NAMALWA (cell line): ENCODE data around the gene ZNG1A.
"Not testable (repeated sequence)": the region's sequence is repeated elsewhere in the genome, so short reads cannot be mapped to it uniquely, and the experiment has no call there.

Experiments used
- DNase-seq: peaks from one replicate; pipeline ENCODE4 v3.0.0-alpha.2; 2015; ENCODE audit warnings: low spot score

The ZNG1A gene

DNA sequence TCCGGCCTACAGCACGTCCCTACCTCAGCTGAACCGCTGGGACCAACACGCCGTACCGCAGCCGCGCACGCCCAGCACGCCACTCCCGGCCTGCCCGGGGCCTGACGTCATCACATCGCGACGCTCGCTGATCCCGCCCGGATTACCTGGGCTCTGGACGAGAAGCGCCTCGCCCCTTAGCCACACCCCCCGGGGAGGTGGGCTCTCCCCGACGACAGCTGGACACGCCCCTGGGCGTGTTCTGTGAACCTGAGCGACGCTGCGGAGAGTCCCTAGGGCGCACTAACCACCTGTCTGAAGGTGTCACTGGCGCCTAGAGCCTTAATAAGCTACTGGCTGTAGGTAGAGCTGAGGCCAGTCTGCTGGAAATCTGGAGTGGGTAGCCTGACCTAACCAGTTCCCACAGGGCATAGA, at the start of gene ZNG1A:
Gene ZNG1A, minus strand, starts transcription at position 87 of the 414 bp plus-strand sequence. CDS start 87 bp downstream, outside the sequence.
- peak; percentile 89 for DNase-seq

DNA sequence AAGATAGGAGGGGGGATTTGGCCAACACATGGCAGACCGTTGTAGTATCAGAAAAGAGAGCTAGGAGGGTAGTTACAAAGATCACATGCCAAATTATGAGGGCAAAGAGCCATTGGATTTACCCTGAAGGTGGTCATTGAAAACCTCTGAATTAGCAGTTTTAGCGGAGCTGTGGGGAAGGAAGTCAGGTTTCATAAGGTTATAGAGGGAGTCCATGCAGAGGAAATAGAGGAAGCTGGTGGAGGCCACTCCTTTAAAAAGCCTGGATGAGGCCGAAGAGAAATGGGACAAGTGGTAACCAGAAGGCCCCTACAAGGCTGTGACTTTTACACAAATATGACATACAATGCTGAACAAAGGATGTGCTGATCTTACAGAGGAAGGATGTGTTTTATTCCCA, 49.0 kb upstream of the ZNG1A start:
- no peak for DNase-seq

DNA sequence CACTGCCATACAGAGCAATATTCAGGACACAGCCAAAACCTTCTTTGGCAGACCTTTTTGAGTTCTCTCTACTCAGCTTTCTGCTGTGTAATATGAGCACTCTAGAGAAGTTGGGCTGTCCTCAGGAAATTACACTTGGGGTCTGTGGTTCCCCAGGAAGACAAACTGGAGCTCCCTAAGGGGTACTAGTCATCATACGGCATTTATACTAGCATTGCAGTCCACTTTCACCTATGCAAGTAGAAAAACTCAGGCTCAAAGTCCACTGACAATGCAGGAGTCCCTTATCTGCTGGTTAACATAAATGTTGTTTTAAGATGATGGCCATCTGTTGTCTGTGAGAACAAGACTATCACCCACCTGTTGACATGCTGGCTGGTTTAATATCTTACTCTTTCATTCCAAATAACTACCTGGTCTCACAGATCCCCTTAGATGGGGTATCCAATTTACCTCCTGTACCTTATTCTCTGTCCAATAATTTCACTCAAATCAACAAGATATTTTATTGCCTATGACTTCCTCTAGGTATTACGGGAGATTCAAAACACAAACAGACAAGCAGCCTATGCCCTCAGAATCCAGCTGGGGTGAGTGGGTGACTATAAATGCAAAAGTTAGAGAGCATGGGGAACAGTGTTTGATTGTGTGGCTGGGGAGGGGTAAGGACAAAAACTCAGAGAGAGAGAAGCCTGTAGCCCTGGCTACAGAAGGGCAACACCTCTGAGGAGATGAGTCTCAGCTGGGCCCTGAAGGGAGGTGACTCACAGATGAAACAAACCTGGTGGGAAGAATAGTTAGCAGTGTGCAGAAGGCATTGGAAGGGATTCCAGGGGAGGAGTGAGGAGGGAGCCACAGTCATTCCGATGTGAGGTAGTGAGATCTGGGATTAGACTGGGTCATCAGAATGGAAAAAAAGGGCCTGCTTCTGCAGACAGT, 46.0 kb upstream of the ZNG1A start:
- no peak for DNase-seq

DNA sequence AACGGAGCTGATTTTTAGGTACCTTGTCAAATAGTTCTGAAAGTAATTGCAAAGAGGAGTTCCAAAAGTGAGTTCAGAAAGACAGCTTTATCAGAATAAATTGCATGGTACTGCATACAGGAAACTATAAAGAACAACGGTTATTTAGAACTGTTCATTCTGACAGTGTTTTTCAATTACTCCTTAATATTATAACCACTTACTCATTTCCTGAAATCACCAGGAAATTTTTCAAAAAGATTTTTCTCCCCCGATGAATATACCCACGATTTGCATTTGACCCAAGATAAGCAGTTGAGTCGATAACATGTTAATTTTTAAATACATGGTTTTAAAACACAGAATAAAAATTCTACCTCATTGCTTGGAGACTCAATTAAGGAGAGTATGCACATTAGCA, 45.2 kb upstream of the ZNG1A start:
- no peak for DNase-seq

DNA sequence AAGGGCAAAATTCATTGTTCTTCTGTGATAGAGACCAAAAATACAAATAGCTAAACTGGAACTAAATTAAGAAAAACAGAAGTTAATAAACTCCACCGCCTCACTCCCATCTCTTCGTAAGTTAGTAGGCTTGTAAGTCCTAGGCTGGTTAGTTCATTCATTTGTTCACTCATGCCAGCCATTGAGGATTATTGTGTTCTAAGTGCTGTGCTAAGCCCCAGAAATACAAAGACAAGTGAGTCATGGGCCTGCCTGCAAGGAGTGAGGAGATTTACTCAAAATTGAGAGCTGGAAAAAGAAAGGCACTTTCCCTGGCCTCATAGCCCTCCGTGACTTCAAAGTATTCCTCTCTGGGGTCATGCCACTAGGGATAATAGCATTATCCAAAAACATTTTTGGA, 44.3 kb upstream of the ZNG1A start:
- no peak for DNase-seq

DNA sequence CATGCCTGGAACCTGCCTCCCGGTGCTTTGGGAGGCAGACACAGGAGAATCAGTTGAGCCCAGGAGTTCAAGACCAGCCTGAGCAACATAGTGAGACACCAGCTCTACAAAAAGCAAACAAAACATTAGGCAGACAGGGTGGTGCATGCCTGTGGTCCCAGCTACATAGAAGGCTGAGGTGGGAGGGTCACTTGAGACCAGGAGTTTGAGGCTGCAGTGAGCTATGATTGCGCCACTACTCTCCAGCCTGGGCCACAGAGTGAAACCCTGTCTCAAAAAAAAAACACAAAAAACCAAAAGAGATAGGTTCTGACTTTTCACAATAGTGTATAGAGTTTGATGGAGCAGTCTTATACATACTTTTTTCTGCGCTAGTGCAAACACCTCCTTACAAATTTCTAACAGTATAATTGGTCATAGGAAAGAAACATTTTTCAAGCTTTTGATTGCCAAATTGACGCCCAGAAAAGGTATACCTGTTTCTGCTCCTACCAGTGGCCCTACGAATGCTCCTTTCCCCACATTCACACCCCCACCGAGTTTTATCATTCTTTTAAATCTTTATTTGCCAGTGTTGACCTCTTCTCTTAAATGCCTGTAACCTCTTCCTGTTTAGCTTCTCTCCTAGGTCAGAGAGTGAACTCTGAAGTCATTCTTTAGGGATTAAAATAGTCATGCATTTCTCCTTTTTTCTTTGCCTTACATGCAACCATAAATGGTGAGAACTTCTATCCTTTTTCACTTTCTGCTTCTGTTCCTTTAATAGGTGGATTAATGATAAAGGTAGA, 43.3 kb upstream of the ZNG1A start:
- no peak for DNase-seq

DNA sequence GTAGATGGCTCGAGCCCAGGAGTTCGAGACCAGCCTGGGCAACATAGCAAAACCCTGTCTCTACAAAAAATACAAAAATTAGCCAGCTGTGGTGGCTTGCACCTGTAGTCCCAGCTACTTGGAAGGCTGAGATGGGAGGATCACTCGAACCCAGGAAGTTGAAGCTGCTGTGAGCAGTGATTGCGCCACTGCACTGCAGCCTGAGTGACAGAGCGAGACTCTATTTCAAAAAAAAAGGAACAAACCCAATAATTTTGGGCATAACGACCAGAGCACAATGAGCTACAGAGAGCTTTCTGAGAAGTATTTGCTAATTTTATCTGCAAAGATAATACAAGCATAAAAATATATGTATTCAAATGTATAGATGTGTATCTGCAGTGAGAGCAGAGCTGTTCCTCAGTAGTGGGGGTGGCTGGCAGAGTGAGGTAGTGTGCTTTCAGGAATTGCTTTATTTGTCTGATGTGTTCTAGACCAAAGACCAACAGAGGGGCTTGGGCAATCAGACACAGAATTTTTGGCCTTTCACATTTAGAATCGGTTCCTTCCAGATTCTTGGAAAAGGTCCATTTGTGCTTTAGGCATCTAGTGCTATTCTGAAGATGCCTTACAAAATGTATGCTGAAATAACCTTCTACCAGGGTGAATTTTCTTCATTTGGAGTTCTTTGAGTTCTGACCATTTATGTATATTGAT, 41.0 kb upstream of the ZNG1A start:
- no peak for DNase-seq

DNA sequence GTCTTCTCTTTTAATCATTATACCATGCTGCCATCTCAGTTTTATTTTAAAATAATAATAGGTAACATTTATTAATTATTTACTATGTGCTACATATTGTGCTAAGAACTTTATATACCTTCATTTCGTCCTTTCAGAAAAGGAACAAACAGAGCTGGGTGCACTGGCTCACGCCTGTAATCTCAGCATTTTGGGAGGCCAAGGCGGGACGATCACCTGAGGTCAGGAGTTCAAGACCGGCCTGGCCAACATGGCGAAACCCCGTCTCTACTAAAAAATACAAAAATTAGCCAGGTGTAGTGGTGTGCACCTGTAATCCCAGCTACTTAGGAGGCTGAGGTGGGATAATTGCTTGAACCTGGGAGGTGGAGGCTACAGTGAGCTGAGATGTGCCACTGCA, 40.2 kb upstream of the ZNG1A start:
- DNase-seq: not testable (repeated sequence)

DNA sequence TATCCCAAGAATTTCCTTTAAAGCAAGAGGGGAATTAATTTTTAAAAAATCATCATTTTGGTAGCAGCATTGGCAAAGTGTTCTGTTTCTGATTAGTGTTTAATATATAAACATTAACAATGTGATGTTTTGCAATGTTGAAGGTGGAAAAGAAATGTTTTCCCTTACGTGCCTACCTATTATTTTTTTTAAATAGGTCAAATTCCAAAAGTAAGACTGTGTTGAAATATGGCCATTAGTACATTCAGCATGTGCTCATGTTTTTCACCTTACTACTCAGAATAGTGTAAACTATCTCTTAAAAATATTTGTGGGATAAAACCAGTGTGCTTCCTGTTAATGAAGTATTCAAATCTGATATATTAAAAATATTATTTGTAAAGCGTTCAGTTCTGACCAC, 39.1 kb upstream of the ZNG1A start:
- DNase-seq: no peak

DNA sequence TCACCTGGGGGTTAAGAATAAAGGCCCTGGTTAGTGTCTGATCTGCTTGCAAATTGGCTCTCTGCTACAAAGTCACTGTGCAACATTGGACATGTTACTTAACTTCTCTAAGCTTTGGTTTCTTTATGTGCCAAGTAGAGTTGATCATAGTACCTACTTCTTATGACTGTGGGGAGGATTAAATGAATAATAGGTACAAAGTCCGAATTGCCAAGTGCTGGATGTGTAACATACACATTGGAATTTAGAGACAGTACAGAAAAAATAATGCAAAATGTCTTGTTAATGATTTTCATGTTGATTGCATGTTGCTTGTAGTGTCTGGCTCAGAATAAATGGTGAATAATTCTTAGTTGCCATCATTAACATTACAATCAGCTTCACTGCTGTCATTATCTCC, 38.0 kb upstream of the ZNG1A start:
- no peak for DNase-seq

DNA sequence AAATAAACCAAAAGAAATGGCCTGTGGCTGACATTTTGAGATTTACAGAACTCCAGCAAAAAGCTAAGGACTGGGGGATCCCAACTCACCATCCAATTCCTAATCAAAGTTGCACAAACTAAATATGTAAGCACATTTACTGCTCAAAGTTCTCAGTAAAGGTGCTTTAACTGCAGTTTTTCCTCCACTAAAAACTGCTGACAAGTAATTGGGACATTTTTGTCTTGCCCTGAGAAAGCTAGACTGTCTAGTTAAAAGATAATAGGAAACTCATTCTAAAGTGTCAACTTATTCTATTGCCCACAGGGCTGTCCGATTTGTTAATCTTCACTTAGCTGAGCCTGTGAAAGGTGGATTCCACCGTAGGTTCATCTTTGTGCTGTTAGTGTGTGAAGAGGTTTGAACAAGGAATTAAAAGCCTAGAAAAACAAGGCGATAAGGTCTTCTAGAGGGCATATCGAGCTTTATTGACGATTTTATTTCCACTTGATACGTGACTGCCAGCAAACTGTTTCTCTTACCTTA, 36.8 kb upstream of the ZNG1A start:
- peak; percentile 30 for DNase-seq

DNA sequence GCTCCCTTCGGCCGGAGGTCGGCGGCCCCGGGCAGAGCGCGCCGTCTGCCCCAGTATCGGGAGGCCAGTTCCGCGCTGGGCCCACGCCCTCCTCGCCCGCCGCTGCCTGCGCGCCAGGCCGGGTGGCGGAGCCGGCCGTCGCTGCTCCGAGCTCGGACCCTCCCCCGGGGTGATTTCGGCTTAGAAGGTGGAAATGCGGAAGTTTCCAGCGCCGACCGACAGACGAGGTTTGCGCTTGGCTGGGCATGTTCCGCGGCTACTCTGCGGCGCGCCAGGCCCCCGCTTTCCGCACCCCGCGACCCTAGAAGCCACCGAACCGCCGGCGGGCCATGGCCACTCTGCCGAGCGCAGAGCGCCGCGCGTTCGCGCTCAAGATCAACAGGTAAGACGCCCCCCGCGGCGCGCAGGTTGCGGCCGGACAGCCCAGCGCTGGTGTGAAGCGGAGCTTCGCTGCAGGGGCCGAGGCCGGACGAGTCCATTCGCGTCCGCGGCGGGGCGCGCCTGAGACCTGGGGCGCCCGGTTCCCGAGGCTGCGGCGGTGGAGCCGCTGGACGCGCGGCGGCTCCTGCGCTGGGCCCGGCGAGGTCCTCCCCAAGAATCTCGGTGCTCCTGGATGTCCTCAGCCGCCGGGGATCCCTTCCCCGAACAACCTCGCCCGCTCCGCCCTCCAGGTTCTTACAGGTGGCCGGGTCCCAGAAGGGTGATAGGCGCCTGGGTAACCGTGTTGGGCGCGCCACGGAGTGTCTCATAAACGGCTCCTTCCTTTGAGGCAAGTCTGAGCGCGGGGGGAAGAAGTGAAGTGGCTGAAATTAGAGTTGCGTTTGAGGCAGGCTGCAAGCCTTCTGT, 36.0 kb upstream of the ZNG1A start, which contains the start of gene DOCK8:
Gene DOCK8, plus strand, starts transcription at position 218 of the 846 bp plus-strand sequence. Its CDS starts 112 bp downstream, at position 330.
- DNase-seq: peak; percentile 79

DNA sequence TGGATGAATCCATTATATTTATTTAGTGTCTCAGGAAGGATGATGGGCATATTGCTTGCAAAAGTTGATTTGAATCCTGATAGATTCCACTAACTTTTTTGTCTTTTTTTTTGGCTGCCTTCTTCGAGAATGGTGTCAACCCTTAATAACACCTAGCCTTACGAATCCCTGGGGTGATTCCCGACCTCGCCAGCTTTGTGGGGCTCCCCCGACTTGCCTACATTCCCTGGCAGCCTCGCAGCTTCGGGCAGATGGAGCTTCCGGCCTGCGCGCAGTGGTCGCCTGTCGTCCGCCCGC, 35.4 kb upstream of the ZNG1A start:
- no peak for DNase-seq

DNA sequence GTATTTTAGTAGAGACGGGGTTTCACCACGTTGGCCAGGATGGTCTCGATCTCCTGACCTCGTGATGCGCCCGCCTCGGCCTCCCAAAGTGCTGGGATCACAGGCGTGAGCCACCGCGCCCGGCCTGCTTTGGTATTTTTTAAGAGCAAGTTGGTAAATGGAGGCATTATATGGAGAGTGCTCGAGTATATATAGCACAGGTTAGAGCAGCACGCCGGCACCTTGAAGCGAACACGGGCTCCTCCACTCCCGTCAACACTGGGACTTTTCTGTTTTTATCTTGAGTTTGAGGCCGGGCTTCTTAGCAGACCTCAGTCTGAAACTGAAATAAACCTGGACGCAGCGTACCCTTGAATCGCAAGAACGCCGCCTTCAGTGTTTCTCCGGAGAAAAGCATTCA, 35.0 kb upstream of the ZNG1A start:
- DNase-seq: not testable (repeated sequence)

DNA sequence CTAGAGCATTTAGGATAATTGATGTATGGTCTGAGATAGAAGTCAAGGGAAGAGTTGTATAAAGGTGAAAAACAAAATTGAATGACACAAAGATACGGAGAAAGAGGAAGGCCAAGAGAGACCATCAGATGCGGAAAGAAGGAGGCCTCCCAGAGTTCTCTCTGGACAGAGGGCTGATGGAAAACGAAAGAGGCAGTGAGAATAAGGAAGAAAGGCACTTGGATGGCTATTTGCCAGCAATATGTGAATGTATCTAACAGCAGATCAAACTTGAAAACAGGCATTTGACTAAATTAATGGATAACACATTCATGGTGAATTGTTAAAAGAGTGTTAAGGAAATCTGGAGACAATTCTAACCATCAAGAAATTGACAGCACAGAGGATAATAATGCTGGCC, 33.4 kb upstream of the ZNG1A start:
- no peak for DNase-seq

DNA sequence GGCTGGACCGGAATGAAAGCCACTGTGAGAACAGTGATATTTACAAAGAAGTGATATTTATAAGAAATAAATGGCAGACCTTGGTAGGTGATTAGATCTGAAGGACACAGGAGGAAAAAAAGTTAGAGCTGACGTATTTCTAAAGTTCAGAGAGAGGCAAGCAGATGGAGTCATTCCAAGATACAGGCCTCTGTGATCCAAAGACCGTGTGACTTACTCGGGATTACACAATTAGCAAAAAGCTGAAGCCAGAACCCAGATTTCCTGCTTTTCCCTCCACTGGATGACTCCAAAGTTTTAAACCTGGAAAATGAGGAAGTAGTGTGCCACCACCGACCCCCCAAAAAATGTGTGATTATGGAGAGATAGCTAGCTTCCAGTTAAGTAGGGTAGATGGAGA, 32.7 kb upstream of the ZNG1A start:
- no peak for DNase-seq

DNA sequence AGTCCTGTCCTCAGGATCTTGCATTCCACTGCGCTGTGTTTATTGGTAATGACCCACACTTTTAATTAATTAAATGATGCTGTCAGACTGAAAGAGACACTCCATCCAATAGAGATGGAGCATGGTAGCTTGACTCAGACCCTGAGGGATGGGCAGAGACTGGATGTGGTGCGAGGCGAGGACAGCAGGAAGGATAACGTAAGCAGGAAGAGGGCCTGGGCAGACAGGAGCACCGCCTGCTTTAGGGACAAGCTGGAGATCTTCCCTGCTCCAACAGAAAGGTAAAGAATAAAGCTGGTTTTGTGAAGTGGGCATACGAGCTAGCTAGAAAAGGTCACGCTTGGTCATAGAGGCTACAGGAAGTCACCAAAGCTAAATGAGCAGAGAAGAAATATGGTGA, 32.2 kb upstream of the ZNG1A start:
- DNase-seq: no peak

DNA sequence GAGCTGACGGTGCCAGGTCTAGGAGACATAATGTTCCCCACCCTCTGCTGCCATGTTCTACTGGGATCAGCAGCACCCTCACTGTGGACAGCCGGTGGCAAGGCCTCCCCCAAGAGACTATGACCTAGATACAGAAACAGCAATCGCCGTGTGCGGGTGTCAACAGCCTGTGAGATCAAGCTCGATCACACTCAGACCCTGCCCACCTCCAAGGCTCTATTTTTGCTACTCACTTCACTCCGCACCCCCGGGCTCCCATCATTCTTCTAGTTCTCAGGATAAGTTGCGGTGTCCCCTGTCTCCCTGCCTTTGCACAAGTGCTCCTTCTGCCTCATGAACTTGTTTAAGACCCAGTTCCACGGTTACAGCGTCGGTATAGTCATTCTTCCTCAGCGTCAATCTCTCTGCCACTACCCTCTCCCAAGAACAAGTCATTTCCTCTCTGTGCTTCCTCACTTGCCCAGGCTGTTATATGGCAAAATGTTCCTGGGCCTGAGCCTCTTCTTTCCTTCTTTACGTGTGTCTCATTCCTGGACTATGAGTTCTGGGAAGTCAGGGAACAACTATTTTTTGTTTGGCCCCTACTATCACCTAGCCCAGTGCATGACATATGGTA, 30.4 kb upstream of the ZNG1A start:
- DNase-seq: no peak

DNA sequence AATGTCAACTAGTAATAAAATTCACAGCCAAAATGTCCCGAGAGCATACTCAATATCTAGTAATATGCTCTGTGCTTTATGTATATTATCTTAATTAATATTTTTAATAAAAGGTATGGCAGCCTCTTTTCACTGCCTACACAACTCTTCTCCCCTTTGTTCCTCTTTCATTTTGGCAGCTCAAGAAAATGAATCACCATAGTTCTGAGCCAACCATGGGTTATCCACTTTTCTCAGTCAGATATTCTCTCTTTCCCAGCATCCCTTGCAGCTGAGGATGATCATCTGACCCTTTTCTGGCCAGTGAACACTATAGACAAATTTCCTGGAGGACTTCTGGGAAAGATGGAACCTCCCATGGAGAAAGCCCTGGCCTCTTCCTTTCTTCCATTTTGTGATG, 27.6 kb upstream of the ZNG1A start:
- DNase-seq: no peak

DNA sequence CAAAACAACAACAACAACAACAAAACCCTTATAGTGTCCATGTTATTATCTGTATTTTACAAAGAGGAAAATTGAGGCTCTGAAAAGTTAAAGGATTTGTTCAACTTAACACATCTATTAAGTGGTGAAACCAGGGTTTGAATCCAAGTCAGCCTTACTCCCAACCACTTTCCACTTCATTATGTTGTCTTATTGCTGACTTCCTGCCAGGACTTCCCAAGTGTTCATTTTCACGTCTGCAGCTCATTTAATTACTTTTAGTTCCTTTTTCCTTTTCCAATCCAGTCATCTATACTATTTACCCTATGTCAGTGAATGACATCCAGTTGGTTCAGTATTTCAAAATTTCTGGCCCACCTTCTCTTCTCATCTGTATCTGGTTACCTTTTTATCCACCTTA, 20.7 kb upstream of the ZNG1A start:
- DNase-seq: not testable (repeated sequence)
